GM10248 (cell line): ENCODE data around the gene DCPS.

Source experiments
- CTCF ChIA-PET: fragments of 300-600 bp; sonication (Branson Sonifier 250); formaldehyde crosslinking; extraction: SDS; loops from one replicate; lab custom pipeline; 2021; ENCODE audit warnings: antibody characterized with exemption; lab: Yijun Ruan, JAX
- POLR2A ChIA-PET: fragments of 350-650 bp; sonication (Branson Sonifier 250); formaldehyde crosslinking; extraction: SDS; loops from one replicate; lab custom pipeline; 2020; ENCODE audit warnings: antibody characterized with exemption; lab: Yijun Ruan, JAX
- DNase-seq: peaks from one replicate; pipeline ENCODE4 v3.0.0; 2012; ENCODE audit errors: extremely low spot score
- TF ChIP-seq, protein P1 (sequence below): IDR thresholded peaks from 2 replicates; pipeline ENCODE4 v1.5.1; 2012; ENCODE audit warnings: mild to moderate bottlenecking, low read depth; ENCODE audit errors: extremely low read depth, missing control alignments, control extremely low read depth

Gene DCPS

DNA sequence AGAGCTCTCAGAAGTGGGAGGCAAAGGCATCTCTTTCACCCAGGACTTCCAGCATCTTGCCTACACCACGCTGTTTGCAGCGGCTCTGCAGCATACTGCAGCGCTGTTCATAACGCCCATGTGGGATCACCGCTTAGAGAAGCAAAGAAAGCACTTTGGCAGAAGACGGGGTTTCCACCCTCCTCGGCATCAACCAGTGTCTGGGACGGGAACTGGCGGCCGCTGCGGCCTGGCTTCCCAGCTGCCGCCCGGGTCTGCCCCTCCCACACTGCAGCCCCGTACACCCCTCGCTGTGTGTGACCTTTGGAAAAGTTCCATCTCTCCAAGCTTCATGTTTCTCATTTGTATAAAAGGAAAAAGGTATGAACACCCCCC is 21.5 kb upstream of the DCPS start:
- POLR2A ChIA-PET: no interaction called here

DNA sequence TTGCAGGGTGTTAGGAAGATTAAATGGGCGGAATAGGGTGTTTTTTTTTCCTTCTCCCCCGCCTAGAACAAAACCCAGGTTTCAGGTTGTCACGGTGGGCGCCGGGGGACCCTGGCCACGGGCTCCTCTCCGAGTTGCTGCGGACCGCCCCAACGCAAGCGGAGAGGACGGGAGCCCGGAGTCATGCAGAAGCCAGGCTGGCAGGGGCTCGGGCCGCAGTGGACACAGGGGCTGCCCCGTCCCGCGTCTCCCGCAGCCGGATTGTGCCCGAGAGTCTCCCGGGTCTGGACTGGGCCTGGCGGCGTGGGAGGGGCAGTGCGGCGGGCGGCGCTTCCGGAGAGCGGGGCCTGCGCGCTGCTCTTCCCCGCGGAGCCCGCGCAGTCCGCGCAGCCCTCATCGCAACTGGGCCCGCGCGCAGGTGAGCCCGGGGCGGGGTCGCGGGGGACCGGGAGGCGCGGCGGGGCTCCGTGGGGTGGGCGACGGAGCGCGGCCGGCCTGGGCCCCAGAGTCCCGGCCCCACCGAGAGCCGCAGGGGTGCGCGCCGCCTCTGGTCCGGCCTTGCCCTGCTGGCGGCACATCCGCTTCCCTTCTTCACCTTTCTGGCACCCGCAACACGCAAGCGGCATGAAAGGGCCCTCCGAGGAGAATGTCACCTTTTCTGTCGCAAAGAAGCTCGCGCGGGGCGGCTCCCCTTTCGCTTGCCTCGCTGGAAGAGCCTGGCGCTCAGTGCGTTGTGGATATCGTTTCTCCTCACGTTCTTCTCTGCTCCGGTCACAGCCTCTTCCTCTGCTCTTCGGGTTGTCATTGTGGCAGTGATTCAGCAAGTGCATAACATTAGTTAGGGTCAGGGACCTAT is 20.9 kb upstream of the DCPS start, which contains the start of gene TIRAP:
Gene TIRAP (plus strand): TSS at position 358 of the 856 bp plus-strand sequence. CDS start 7,802 bp downstream, outside the sequence.
- TF ChIP-seq, protein P1, sequence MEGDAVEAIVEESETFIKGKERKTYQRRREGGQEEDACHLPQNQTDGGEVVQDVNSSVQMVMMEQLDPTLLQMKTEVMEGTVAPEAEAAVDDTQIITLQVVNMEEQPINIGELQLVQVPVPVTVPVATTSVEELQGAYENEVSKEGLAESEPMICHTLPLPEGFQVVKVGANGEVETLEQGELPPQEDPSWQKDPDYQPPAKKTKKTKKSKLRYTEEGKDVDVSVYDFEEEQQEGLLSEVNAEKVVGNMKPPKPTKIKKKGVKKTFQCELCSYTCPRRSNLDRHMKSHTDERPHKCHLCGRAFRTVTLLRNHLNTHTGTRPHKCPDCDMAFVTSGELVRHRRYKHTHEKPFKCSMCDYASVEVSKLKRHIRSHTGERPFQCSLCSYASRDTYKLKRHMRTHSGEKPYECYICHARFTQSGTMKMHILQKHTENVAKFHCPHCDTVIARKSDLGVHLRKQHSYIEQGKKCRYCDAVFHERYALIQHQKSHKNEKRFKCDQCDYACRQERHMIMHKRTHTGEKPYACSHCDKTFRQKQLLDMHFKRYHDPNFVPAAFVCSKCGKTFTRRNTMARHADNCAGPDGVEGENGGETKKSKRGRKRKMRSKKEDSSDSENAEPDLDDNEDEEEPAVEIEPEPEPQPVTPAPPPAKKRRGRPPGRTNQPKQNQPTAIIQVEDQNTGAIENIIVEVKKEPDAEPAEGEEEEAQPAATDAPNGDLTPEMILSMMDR: no peak
- ChIA-PET POLR2A (no interaction called here), CTCF (interaction anchor here (0.7 to 1.8 kb wide), 5 partner anchors 7 to 28 kb away, joined by 3 to 6 read pairs (median 4); no protein-coding TSS in a partner anchor)
- DNase-seq: peak; percentile 62

More for the DNA sequence above, 21.5 kb upstream of the DCPS start:
- no peak for DNase-seq
- TF ChIP-seq, protein P1: no peak
- CTCF ChIA-PET: interaction anchor here (1.4 to 1.7 kb wide), 3 partner anchors 8 to 28 kb away, joined by 4 to 6 read pairs (median 4); no protein-coding TSS in a partner anchor

DNA sequence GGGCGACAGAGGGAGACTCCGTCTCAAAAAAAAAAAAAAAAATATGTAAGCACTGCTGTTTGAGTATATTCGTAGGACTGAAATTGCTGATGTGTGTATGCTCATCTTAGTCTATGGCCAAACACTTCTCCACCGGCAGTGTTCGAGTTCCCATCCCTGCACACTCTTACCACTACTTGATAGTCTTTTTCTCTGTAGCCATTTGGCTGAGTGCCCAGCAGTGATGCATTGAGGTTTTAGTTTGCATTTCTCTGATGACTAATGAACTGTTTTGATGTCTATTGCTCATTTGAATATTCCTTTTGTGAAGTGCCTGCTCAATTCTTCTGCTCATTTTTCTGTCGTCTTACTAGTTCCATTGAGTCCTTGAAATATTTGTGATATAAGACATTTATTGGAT is 19.0 kb upstream of the DCPS start:
- CTCF ChIA-PET: interaction anchor here (4.3 kb wide), 1 partner anchor 196 kb away, joined by 16 read pairs; no protein-coding TSS in a partner anchor

DNA sequence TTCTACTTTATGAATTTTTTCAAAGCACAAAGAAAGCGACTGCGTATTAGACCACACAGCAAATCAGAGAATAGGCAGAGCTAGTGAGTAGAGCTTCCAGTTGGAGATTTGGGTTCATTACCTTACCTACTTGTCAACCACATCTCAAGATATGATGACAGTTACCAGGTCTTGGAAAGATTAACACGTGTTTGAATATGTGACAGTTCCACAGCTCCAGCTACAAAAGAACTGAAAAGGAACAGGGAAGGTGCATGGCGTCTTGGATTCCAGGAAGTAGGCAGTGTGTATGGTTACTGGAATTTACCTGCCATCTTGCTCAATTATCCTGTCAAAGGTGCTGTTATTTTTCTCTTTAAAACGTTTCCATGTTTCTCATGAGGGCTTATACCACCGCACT is 15.6 kb upstream of the DCPS start:
- no peak for DNase-seq
- ChIA-PET CTCF (interaction anchor here (1.0 to 4.3 kb wide), 5 partner anchors 9 to 193 kb away, joined by 3 to 16 read pairs (median 4); partner anchors contain the start of gene DCPS), POLR2A (no interaction called here)
- TF ChIP-seq, protein P1: no peak

More for the DNA sequence above, 19.0 kb upstream of the DCPS start:
- POLR2A ChIA-PET: no interaction called here
- peak; percentile 66 for DNase-seq
- TF ChIP-seq, protein P1: no peak

DNA sequence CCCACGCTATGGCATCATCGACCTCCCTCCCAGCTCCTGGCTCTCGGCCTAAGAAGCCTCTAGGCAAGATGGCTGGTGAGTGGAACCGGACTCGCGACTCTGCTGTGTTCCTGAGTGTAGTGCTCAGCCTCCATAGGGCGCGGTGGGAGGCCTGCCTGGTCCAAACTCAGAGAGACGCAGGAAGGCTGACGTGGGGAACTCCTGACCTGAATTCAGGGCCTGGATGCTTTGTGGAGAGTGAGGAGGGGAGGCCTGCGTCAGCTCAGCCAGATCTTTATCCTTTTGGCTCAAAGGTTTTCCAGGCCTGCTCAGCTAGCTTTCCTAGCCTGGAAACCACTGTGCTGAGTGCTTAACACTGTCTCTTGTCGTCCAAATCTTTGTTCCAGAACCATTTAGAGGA is 13.0 kb upstream of the DCPS start:
- no peak for DNase-seq
- ChIA-PET CTCF (interaction anchor here (0.8 to 1.3 kb wide), 4 partner anchors 9 to 189 kb away, joined by 3 to 12 read pairs (median 4); no protein-coding TSS in a partner anchor), POLR2A (no interaction called here)

DNA sequence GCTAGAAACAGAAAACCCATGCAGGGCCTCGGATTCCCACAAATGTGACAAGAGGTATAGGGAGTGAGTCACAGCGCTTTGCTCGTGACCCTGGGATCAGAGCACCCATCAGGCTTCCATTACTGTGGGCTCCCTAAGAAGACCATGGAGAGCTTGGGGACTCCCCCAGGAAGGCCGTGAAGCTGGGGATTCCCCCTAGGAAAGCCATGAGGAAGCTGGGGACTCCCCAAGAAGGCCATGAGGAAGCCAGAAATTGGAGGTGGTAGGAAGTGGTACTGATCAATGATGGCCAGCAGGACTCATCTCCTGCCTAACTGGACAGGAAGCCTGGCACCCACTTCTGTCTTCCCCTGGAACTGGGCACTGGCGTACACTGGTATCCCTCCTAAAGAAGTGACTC is 10.1 kb upstream of the DCPS start:
- no peak for DNase-seq
- ChIA-PET POLR2A (interaction anchor here (1.1 kb wide), 1 partner anchor 10 kb away, joined by 3 read pairs; the partner anchor contains the start of gene DCPS), CTCF (interaction anchor here (0.9 to 1.8 kb wide), 3 partner anchors 16 to 187 kb away, joined by 3 to 5 read pairs (median 4); no protein-coding TSS in a partner anchor)
- TF ChIP-seq, protein P1: no peak

More for the DNA sequence above, 13.0 kb upstream of the DCPS start:
- TF ChIP-seq, protein P1: no peak
